Measurements from ENCODE around the gene C17orf107.
"Not testable (repeated sequence)": the region's sequence is repeated elsewhere in the genome, so short reads cannot be mapped to it uniquely, and the experiment has no call there.

The C17orf107 gene

DNA sequence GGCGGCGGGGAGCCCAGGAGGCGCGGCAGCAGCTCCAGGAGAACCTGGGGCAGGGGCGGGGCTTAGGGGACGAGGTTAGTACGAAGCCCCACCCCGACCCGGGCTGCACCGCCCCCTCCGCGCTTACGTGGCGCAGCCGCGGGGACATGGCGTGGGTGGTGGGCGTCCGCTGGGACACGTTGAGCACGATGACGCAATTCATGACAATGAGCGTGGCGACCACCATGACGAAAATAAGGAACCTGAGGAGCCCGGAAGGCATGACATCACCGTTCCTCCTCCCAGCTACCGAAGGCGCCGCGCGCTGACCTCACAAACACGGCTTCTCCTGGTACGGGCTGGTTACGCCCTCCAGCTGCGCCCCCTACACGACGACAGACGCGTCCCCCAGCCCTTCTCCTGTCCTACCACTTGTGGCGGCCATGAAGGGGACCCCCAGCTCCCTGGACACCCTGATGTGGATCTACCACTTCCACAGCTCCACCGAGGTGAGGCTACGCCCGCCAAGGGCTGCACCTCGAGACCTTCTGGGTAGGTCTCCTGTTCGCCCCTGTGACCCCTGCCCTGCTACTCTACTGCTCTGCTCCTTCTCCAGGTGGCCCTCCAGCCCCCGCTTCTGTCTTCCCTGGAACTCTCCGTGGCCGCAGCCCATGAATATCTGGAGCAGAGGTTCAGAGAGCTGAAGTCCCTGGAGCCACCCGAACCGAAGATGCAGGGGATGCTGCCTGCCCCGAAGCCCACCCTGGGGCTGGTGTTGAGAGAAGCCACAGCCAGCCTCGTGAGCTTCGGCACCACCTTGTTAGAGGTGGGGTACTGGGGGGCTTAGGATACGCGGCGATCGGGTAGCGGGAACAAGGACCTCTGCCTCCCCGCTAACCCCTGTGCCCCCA is at the start of gene C17orf107:
TSS of gene C17orf107 (plus strand) at position 196 of the 890 bp plus-strand sequence. CDS start at position 423, 227 bp downstream.
- DNase-seq (ENCODE audit: low read depth in 2 of 2) = peak; percentile 94 to 96

DNA sequence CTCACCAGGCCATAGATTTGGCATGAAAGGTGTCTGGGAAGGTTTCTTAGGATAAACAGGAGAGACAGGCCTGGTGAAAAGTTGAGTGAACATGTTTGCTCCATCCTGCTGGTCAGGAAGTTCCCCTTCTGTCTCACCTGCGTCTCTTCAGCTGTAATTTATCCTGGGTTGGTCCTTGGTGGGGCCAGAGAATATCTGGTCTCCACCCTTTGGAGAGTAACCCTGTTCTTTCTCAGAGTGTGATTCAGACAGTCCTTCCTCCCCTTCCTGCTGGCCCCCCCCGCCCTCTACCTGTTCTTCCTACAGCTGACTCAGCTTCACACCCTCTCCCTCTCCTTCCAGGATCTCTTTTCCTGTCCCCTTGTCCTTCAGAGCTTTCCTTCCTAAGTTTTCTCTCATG is 49.1 kb upstream of the C17orf107 start:
- DNase-seq (ENCODE audit: low read depth in 2 of 2) = no peak

- no peak for DNase-seq (ENCODE audit: low read depth in 2 of 2)
Observed at GRCh38 chr17:4851084-4851483, 48.3 kb upstream of the C17orf107 start.

DNA sequence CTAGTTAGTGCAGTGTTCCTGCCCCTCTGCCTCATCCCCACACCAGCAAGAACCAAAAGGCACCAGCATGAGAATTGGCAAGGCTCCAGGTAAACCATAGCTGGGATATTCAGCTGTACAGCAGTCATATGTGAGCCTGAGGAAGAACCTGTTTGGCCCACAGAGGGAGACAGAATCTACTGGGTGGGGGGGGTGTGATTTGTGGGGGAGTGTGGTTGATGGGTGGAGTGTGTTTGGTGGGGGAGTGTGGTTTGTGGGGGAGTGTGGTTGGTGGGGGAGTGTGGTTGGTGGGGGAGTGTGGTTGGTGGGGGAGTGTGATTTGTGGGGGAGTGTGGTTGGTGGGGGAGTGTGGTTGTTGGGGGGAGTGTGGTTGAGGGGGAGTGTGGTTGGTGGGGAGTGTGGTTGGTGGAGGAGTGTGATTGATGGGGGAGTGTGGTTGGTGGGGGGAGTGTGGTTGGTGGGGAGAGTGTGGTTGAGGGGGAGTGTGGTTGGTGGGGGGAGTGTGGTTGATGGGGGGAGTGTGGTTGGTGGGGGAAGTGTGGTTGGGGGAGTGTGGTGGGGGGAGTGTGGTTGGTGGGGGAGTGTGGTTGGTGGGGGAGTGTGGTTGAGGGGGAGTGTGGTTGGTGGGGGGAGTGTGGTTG is 46.6 kb upstream of the C17orf107 start:
- no peak for DNase-seq (ENCODE audit: low read depth in 2 of 2)

DNA sequence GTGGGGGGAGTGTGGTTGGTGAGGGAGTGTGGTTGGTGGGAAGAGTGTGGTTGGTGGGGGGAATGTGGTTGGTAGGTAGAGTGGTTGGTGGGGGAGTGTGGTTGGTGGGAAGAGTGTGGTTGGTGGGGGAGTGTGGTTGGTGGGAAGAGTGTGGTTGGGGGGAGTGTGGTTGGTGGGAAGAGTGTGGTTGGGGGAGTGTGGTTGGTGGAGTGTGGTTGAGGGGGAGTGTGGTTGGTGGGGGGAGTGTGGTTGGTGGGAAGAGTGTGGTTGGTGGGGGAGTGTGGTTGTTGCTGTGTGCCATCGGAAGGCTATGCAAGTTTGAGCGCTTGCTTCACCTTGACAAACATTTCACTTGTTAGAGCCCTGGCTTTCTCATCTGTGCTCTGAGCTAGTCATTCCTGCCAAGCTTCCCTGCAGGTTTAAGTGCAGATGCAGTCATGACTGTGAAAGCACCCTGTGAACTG is 46.1 kb upstream of the C17orf107 start:
- no peak for DNase-seq (ENCODE audit: low read depth in 2 of 2)

DNA sequence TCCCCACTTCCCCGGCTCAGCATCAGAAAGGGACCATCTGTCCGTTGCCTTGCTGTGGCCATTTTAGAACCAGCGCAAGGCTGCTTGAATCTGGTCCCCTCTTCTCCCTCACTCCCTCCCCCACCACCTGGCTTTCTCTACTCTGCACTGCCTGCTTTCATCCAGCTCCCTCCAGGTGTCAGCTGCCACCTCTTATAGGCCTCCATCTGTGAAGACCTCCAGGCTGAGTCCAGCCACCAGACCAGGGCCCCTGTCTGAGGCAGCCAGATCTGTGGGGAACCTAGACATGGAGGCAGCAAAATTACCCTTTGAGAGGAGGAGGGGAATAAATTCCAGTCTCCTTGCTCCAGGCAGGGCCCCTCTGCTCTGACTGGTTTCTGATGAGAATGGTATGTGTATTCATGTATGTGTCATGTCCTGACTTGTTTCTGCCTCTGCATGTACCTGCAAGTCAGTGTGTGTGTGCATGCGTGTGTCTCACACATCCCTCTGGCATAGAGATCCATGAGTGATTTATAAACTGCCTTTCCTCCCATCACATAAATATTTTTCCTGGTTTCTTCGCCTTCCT is 45.1 kb upstream of the C17orf107 start:
- no peak for DNase-seq (ENCODE audit: low read depth in 2 of 2)

- DNase-seq (ENCODE audit: low read depth in 2 of 2) = no peak
Observed at GRCh38 chr17:4856271-4856936, 42.9 kb upstream of the C17orf107 start.

DNA sequence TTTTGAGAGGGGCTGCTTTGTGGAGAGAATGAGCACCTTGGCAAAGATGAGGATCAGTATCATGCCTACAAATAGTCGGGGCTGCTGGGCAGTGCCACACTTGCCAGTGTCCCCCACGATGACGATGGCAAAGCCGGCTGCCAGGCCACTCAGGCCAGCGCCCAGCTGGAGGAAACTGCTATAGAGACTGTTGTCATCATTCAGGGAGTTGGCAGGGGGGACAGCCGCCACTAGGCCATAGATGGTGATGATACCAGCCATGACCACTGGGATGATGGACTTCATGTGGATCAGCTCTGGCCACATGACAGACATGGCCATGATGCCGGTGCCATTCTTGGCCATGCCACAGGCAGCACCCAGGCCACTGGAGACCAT is 42.4 kb upstream of the C17orf107 start:
- DNase-seq (ENCODE audit: low read depth in 2 of 2) = no peak

- not testable (repeated sequence) for DNase-seq (ENCODE audit: low read depth in 2 of 2)
Observed at GRCh38 chr17:4857347-4857746, 42.0 kb upstream of the C17orf107 start.

DNA sequence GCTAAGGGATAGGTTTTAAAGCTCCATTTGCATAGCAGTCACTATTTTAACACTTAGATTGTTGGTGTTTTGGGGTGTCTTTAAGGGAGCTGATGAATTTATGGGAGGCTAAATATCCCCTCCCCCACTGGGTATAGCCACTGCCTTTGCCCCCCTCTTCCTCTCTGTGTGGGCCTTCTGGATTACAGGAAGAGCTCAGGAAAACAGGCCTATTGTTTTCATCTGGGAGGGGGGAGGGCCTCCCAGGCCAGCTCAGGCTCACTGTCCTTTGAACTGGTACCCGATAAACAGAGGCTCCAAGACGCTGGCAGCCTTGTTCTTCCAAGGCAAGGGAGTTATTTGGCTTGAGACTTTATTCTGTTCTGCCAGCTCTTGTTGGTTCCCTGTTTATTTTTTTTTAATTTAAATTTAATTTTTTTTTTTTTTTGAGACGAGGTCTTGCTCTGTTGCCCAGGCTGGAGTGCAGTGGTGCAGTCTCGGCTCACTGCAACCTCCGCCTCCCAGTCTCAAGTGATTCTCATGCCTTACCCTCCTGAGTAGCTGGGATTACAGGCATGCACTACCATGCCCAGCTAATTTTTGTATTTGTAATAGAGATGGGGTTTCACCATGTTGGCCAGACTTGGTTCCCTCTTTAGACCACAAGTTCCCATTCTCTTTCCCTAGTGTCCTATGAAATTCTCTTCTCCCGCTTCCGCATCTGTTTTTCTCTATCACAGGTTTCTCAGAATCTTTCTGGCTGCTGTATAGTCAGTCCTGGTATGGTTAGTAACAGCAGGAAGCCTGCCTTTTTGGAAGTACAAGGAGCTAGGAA is 41.1 kb upstream of the C17orf107 start:
- DNase-seq (ENCODE audit: low read depth in 2 of 2) = no peak

DNA sequence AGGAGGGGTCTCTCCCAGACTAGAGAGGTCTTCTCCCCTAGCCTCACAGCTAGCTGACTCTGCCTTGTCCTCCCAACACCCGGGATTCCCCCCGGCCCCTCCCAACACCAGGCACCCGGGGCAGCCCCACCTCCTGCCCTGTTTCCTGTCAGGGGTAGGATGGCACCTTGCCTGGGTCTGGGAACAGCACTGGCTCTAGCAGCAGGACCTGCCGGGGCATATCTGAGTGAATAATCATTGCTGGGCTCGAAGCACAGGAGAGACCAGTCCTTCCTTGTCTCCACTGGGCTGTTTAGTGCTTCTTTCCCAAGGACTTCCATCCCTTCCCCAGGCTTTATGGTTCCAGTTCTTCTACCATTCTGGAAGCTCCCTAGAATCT is 40.5 kb upstream of the C17orf107 start:
- no peak for DNase-seq (ENCODE audit: low read depth in 2 of 2)

- DNase-seq (ENCODE audit: low read depth in 2 of 2) = no peak
Observed at GRCh38 chr17:4859816-4860625, 39.3 kb upstream of the C17orf107 start.

GRCh38 chr17:4860651-4861050 is 38.7 kb upstream of the C17orf107 start:
- DNase-seq (ENCODE audit: low read depth in 2 of 2) = no peak

- DNase-seq (ENCODE audit: low read depth in 2 of 2) = no peak
Observed at GRCh38 chr17:4861052-4861451, 38.3 kb upstream of the C17orf107 start.

GRCh38 chr17:4862720-4863119 is 36.6 kb upstream of the C17orf107 start:
- DNase-seq (ENCODE audit: low read depth in 2 of 2) = no peak

GRCh38 chr17:4863321-4863720 is 36.0 kb upstream of the C17orf107 start:
- no peak for DNase-seq (ENCODE audit: low read depth in 2 of 2)

- DNase-seq (ENCODE audit: low read depth in 2 of 2) = not testable (repeated sequence)
Observed at GRCh38 chr17:4867535-4867934, 31.8 kb upstream of the C17orf107 start.

DNA sequence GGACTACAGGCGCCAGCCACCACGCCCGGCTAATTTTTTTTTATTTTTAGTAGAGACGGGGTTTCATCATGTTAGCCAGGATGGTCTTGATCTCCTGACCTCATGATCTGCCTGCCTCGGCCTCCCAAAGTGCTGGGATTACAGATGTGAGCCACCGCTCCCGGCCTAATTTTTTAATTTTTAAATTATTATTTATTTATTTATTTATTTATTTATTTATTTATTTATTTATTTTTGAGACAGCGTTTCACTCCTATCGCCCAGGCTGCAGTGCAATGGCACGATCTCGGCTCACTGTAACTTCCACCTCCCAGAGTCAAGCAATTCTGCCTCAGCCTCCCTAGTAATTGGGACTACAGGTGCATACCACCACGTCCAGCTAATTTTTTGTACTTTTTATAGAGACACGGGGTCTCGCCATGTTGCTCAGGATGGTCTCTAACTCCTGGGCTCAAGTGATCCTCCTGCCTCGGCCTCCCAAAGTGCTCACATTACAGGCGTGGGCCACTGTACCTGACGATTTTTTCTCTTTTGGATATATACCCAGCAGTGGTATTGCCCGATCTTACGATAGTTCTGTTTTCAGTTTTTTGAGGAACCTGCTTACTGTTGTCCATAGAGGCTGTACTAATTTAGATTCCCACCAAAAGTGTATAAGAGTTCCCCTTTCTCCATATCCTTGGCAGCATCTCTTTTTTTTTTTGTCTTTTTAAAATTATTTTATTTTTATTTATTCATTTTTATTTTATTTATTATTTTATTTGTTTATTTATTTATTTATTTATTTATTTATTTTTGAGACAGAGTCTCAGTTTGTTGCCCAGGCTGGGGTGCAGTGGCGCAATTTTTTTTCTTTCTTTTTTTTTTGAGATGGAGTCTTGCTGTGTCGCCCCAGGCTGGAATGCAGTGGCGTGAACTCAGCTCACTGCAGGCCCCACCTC is 30.0 kb upstream of the C17orf107 start:
- DNase-seq (ENCODE audit: low read depth in 2 of 2) = not testable (repeated sequence)

GRCh38 chr17:4870855-4871254 is 28.5 kb upstream of the C17orf107 start:
- DNase-seq (ENCODE audit: low read depth in 2 of 2) = no peak

All from stimulated activated CD8-positive, alpha-beta memory T cell treated with anti-CD3 and anti-CD28 coated beads, Interleukin-7, amount 100 ng/mL, for 4 hours (primary cell).